Immature natural killer cell (primary cell): ENCODE results near the gene CFAP77. TPM values are rescaled to one million over a fixed set of nuclear protein-coding genes. Genes with fewer than 3 reads are reported as not detected.

Experiments used
- DNase-seq, 3 donors: peaks; one replicate each; pipeline ENCODE4 v3.0.0; 2022; ENCODE audit warnings: mixed read lengths in 1 of 3
- H3K27ac Mint-ChIP-seq, 6 donors: one replicate each; pipeline ENCODE4 v1.8.0; 2020; ENCODE audit warnings: mixed read lengths in 6 of 6, mild to moderate bottlenecking in 5 of 6, inconsistent platforms in 4 of 6, moderate library complexity in 3 of 6
- H3K27me3 Mint-ChIP-seq, 3 donors: one replicate each; pipeline ENCODE4 v1.8.0; 2020 to 2021; ENCODE audit warnings: low read depth in 3 of 3, mild to moderate bottlenecking in 3 of 3, mixed read lengths in 3 of 3, moderate library complexity in 3 of 3, inconsistent platforms in 1 of 3
- H3K36me3 Mint-ChIP-seq, 3 donors: one replicate each; pipeline ENCODE4 v1.8.0; 2020; ENCODE audit warnings: mixed read lengths in 3 of 3, inconsistent platforms in 2 of 3, mild to moderate bottlenecking in 2 of 3
- H3K4me1 Mint-ChIP-seq, 2 donors: one replicate each; pipeline ENCODE4 v1.8.0; 2020; ENCODE audit warnings: inconsistent platforms in 2 of 2, mild to moderate bottlenecking in 2 of 2, mixed read lengths in 2 of 2, moderate library complexity in 1 of 2
- H3K4me3 Mint-ChIP-seq, 5 donors: one replicate each; pipeline ENCODE4 v1.8.0; 2020; ENCODE audit warnings: mild to moderate bottlenecking in 5 of 5, mixed read lengths in 5 of 5, inconsistent platforms in 3 of 5, moderate library complexity in 3 of 5
- H3K9me3 Mint-ChIP-seq, 6 donors: one replicate each; pipeline ENCODE4 v1.8.0; 2020; ENCODE audit warnings: mild to moderate bottlenecking in 6 of 6, mixed read lengths in 6 of 6, inconsistent platforms in 4 of 6, moderate library complexity in 3 of 6
- polyA plus RNA-seq, 3 donors: library from polyadenylated mRNA; unstranded; fragments of 300-500 nt; fragmentation: Illumina TruSeq; gene quantifications; one replicate each; pipeline ENCODE4 v1.2.3, GENCODE V29; 2021

The CFAP77 gene
- polyA plus RNA-seq, 3 donors from 2014 or later = not detected

DNA sequence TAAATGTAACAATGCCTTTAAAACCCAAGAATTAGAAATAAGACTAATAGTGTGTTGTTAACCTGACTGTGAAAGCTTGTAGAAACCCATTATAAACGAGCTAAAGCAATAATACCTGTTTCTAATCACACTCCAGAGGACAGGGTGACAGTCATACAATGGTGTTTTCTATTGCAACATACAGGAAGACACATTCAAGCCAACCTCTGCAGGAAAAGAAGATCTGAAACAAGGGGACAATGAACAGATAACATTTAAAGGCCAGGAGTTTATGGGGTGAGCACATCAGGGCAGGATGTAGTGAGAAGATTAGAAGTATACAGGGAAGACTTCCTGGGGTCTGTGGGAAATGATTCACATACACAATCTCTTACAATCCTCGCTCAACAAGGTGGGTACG, 186.2 kb downstream of the CFAP77 start:
- no peak for DNase-seq
- H3K36me3 Mint-ChIP-seq = peaks cover 22 to 54% (median 22%) of the 10 kb centered on the region in 3 donors

DNA sequence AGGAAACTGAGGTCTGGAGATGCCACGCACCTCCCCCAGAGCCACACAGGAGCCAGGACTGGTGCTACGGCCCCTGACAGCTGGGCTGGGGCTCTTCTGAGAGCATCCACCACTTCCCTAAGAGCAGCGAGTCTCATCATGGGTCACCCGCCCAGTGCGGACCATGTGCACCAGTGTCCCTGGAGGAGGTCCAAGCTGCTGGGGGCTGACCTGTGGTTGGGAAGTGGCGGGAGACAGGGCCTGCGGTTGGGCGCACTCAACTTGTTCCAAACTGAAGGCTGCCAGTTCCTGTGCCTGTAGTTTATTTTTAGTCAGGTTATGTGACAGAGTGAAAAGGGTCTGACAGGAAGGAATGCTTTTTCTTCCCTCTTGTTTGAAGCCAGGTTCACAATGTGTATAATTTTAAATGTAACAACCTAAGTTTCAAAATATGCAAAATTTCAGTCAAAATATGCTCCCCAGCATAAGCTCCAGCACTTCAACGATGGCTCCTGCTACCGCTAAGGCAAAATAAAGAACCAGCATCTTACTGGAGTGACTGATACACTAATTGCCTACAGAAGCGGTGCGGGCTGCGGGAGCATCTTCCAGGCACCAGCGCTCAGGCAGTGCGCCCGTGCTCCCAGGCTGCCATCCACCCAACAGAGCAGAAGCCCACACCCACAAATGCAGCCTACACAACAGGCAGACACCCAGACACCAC, 187.2 kb downstream of the CFAP77 start:
- no peak for DNase-seq
- Mint-ChIP-seq H3K27me3 (peaks cover 2 to 7% (median 4%) of the 10 kb centered on the region in 3 donors), H3K27ac (no peak overlapping the region), H3K4me3 (no peak overlapping the region), H3K36me3 (peaks cover 22 to 51% (median 22%) of the 10 kb centered on the region in 3 donors), H3K9me3 (no peaks in the 10 kb centered on the region), H3K4me1 (no peaks in the 10 kb centered on the region)

More for the DNA sequence above, 186.2 kb downstream of the CFAP77 start:
- no peak overlapping the region for H3K4me3 Mint-ChIP-seq
- H3K27me3 Mint-ChIP-seq = peaks cover 3 to 10% (median 4%) of the 10 kb centered on the region in 3 donors
- H3K27ac Mint-ChIP-seq = no peak overlapping the region
- no peaks in the 10 kb centered on the region for H3K9me3 Mint-ChIP-seq
- no peaks in the 10 kb centered on the region for H3K4me1 Mint-ChIP-seq

DNA sequence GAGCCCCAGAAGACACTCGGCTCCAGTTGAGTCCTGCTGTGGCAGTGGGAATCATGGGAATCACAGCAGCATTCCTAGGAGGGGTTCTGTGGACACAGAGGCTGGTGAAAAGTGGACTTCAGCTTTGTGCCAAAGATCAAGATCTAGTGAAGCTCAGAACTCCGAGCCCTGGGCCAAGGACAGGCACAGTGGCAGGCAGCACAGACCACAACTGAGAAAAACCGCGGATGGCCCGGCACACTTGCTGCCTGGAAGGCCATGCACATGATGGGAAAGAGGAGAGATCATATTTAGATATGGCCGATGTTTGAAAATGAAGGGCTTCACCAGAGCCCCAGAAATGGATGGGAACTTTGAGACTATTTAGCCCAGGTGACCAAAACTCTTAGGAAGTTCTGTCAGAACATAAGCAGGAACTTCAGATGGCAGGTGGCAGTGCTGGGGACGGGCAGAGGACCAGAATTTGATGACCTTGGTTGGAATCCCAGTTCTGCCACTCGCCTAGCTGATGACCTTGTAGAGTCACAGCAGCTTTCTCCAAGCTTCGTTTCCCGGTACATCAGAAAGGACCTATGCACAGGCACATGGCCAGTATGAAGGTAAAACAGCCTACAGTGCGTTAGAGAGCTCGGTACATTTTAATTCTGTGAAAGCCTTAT, 190.4 kb downstream of the CFAP77 start:
- Mint-ChIP-seq H3K4me1 (no peaks in the 10 kb centered on the region), H3K27me3 (peaks cover 0 to 2% (median 0%) of the 10 kb centered on the region in 3 donors), H3K27ac (no peak overlapping the region), H3K4me3 (no peak overlapping the region), H3K9me3 (no peaks in the 10 kb centered on the region), H3K36me3 (peaks cover 19 to 42% (median 20%) of the 10 kb centered on the region in 3 donors)
- DNase-seq = no peak

DNA sequence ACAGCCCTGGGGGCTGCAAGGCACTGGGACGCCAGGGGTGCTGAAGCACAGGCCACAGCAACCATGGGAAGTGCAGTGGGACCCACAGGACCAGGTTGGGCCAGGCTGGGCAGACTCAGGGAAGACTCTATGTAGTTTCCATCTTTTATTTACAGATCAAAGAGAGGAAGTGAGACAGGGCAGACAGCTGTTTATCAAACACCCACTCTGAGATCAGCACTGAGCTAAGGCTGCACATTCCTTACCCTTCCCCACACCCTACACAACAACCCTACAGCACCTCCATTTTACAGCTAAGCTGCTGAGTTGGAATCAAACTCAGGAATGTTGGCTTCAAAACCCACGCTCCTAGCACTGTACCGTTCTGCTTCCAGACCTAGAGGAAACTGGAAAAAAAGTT, 192.2 kb downstream of the CFAP77 start:
- Mint-ChIP-seq H3K27ac (no peak overlapping the region), H3K9me3 (no peaks in the 10 kb centered on the region), H3K27me3 (no peaks in the 10 kb centered on the region), H3K36me3 (peaks cover 7 to 43% (median 16%) of the 10 kb centered on the region in 3 donors), H3K4me3 (no peak overlapping the region), H3K4me1 (no peaks in the 10 kb centered on the region)
- no peak for DNase-seq

DNA sequence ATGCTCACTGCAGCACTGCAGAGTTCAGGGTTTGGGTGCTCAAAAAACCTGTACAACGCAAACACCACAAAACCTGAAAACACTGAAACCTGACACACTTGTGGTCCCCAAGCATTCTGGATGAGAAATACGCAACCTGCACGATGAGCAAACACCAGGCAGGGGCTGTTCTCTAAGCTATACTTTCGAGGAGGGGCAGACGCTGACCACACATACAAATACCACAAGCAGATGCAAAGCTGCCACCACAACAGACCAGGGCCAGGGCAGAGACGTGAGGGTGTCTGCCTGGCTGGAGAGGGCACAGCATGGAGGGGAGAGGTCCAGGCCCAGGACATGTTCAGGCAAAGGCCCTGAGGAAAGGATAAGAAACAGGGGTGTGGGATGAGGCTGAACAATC, 195.4 kb downstream of the CFAP77 start:
- peaks cover 12 to 54% (median 25%) of the 10 kb centered on the region in 3 donors for H3K36me3 Mint-ChIP-seq
- H3K9me3 Mint-ChIP-seq = no peaks in the 10 kb centered on the region
- H3K27ac Mint-ChIP-seq = no peak overlapping the region
- no peaks in the 10 kb centered on the region for H3K4me1 Mint-ChIP-seq
- peaks cover 0 to 2% (median 0%) of the 10 kb centered on the region in 3 donors for H3K27me3 Mint-ChIP-seq
- H3K4me3 Mint-ChIP-seq = no peak overlapping the region
- no peak for DNase-seq

DNA sequence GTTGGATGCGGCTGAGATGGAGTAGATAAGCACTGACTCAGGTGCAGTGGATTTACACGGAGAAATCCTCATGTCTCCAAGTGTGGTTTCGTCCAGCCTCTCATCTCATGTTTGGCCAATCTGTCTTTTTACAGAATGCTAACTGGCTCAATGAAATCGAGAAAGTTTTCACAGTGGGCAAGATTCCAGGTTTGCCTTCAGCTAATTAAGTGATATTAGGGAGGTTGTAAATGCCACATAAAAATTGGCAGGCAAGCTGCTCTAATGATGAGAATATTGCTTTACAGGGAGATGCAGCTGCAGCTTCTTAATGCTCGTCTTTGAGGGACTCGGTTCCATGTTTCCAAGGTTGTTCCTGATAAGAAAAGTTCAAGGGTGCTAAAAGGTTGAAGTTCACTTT, 196.1 kb downstream of the CFAP77 start:
- Mint-ChIP-seq H3K27me3 (peaks cover 0 to 3% (median 0%) of the 10 kb centered on the region in 3 donors), H3K4me3 (no peak overlapping the region), H3K27ac (no peak overlapping the region), H3K4me1 (no peaks in the 10 kb centered on the region), H3K9me3 (no peaks in the 10 kb centered on the region), H3K36me3 (peaks cover 16 to 58% (median 32%) of the 10 kb centered on the region in 3 donors)
- DNase-seq = no peak

DNA sequence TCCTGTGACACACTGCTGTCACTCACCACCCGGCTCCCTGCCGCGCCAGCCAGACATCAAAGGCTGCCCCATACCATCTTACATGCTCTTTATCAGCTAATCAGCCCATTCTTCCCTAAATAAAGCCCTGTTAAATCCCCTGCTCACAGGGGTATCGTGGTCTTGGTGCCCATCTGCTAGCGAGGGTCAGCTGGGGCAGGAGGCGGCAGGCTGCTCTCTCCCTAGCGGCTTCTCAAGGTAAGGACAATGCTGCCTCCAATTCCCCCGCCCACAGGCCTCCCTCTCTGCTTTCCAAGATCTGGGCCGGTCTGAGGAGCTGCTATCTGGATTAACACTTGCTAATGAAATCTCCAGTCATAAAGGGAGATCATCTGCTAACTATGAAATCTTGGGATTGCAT, 199.2 kb downstream of the CFAP77 start:
- H3K4me1 Mint-ChIP-seq = no peaks in the 10 kb centered on the region

DNA sequence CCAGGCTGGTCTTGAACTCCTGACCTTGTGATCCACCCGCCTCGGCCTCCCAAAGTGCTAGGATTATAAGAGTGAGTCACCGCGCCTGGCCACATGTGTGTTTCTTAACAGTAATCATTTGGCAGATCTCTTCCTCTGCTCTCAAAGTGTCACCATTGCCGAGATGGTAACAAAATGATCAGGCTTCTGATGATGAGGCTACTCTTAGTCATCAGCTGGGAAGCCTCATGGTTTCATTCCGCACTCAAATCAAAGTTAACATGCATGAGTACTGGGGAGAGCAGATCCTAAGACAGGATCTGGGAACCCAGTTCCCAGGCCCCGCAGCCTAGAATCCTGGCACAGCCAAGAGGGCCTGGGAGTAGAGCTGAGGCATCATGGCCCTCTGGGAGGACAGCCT, 199.8 kb downstream of the CFAP77 start:
- Mint-ChIP-seq H3K4me3 (no peak overlapping the region), H3K4me1 (no peaks in the 10 kb centered on the region), H3K36me3 (peaks cover 17 to 73% (median 50%) of the 10 kb centered on the region in 3 donors), H3K27me3 (peaks cover 0 to 3% (median 0%) of the 10 kb centered on the region in 3 donors), H3K9me3 (no peaks in the 10 kb centered on the region), H3K27ac (no peak overlapping the region)
- DNase-seq = no peak

More for the DNA sequence above, 199.2 kb downstream of the CFAP77 start:
- DNase-seq = no peak
- Mint-ChIP-seq H3K36me3 (peaks cover 19 to 71% (median 44%) of the 10 kb centered on the region in 3 donors), H3K4me3 (no peak overlapping the region), H3K9me3 (no peaks in the 10 kb centered on the region), H3K27ac (no peak overlapping the region), H3K27me3 (peaks cover 0 to 3% (median 0%) of the 10 kb centered on the region in 3 donors)

DNA sequence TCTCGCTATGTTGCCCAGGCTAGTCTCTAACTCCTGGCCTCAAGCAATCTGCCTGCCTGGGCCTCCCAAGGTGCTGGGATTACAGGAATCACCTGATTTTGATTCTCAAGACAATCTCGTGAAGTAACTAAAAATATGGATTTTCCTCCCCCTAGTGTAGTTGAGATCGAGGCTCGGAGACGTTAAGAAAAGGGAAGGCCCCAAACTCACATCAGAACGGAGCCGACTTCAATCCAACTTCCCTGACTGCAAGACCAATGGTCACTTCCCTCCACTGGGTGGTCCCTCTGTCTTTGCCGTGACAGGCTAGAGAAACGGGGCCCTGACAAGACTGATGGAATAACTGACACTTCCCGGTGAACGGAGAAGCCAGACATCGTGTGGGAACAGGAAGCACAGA, 200.7 kb downstream of the CFAP77 start:
- Mint-ChIP-seq H3K36me3 (peaks cover 17 to 72% (median 50%) of the 10 kb centered on the region in 3 donors), H3K27me3 (peaks cover 0 to 5% (median 0%) of the 10 kb centered on the region in 3 donors), H3K27ac (no peak overlapping the region), H3K9me3 (no peaks in the 10 kb centered on the region), H3K4me3 (no peak overlapping the region), H3K4me1 (no peaks in the 10 kb centered on the region)
- DNase-seq = no peak

DNA sequence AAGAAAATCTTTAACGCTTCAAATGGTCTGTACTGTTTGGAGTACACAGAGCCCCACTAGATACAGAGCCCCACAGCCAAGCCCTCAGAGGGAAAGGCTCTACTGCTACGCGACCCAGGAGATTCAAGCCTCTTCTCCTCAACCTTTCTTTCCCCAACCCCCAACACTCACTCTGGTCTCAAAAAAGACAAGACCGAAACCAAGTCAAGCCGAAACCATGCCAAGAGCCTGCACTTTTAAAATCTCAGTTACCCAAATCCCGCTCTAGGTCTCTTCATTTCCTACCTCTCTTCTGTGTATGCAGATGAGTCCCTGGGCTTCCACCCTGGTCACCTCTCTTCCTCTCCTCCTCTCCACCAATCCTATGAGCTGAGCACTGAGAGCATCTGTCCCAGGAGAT, 204.3 kb downstream of the CFAP77 start:
- Mint-ChIP-seq H3K9me3 (no peaks in the 10 kb centered on the region), H3K36me3 (peaks cover 20 to 76% (median 55%) of the 10 kb centered on the region in 3 donors), H3K27me3 (peaks cover 0 to 5% (median 0%) of the 10 kb centered on the region in 3 donors), H3K4me3 (no peak overlapping the region), H3K27ac (peak overlapping the region in 1 of 6 donors; percentile 23), H3K4me1 (peaks cover 10 to 15% of the 10 kb centered on the region in 2 donors)
- no peak for DNase-seq

DNA sequence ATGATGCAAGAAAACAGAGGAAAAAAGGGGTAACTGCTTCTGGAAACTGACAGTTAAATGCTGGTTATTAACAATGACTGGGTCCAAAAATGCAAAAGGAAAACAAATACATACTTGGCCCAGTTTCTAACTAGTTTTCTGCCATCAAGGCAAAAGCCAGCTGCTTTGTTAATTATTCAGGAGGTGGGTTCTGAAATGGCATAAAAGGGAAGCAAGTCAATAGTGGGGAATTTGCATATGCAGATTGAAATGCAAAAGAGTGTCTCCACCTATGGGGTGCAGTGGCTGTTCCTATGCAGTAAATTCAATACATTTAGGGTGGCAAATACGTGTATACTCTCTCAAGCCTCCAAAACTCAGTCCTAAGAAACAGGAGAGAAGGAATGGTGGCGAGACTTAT, 205.8 kb downstream of the CFAP77 start:
- Mint-ChIP-seq H3K4me3 (no peak overlapping the region), H3K9me3 (no peaks in the 10 kb centered on the region), H3K27me3 (peaks cover 0 to 1% (median 0%) of the 10 kb centered on the region in 3 donors), H3K4me1 (peaks cover 10 to 15% of the 10 kb centered on the region in 2 donors), H3K36me3 (peaks cover 20 to 72% (median 47%) of the 10 kb centered on the region in 3 donors), H3K27ac (no peak overlapping the region)
- DNase-seq = no peak

DNA sequence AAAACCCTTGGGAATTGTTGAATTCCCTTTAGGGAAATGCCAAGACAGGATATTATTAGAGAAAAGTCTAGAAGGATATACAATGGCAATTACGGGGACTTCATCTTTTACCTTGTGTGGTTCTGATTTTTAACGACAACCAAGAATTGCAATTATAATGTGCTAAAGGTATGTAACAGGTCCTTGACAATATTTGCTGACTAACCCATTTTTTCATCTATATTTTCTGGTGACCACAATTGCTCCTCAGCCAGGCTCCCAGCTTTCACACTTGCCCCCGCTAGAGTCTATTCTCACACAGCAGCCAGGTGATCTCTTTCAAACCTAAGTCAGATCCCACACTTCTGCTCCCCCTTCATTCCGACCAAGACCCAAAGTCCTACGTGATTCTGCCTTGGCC, 206.7 kb downstream of the CFAP77 start:
- no peak for DNase-seq
- Mint-ChIP-seq H3K4me3 (no peak overlapping the region), H3K9me3 (no peaks in the 10 kb centered on the region), H3K27me3 (peaks cover 0 to 1% (median 0%) of the 10 kb centered on the region in 3 donors), H3K36me3 (peaks cover 20 to 64% (median 47%) of the 10 kb centered on the region in 3 donors), H3K4me1 (peaks cover 10 to 15% of the 10 kb centered on the region in 2 donors), H3K27ac (no peak overlapping the region)

DNA sequence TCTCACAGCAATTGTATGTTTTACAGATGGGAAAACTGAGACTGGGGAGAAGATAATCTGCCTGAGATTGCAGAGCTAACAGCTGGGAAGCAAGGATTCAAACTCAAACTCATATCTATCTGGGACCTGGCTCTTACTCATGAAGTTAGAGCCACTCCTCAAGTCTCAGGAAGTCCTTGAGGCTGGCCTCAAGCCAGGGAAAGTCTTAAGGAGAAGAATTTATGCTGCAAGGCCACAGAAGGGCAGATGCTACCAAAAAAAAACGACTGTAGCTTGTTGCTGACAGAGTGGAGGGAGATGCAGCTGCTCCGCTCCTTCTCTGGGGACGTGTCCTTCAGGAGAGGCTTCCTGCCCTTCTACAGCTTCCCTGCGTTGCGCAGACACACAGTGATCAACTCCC, 212.1 kb downstream of the CFAP77 start:
- Mint-ChIP-seq H3K27me3 (no peaks in the 10 kb centered on the region), H3K4me1 (peaks cover 1 to 2% of the 10 kb centered on the region in 2 donors), H3K36me3 (peaks cover 27 to 57% (median 30%) of the 10 kb centered on the region in 3 donors), H3K27ac (no peak overlapping the region), H3K9me3 (no peaks in the 10 kb centered on the region), H3K4me3 (no peak overlapping the region)
- DNase-seq = no peak
